HG02571 (cell line): Measurements from ENCODE around the gene SLC19A3.

ENCODE experiments used
- ATAC-seq: cut with Tn5 transposase; IDR thresholded peaks from one replicate; pipeline ENCODE4 v1.9.1; 2021; ENCODE audit warnings: mild to moderate bottlenecking, moderate library complexity; ENCODE audit not compliant: unreplicated experiment

The SLC19A3 gene

GRCh38 chr2:227634201-227634600 lies 83.6 kb downstream of the SLC19A3 start:
- no peak for ATAC-seq
